Activated effector memory CD4-positive, alpha-beta T cell treated with anti-CD3 and anti-CD28 coated beads, Interleukin-2, amount 50 U/mL, for 16 hours (primary cell): ENCODE measurements around the gene CKAP5.

ENCODE experiments used
- DNase-seq: peaks from one replicate; pipeline ENCODE4 v3.0.0-alpha.2; 2020

The CKAP5 gene

GRCh38 chr11:46845740-46846509 is at the start of gene CKAP5:
Gene CKAP5, minus strand, starts transcription at chr11:46846280. Its CDS starts 25,049 bp downstream, at chr11:46821231.
- peak; percentile 95 for DNase-seq

- no peak for DNase-seq
Observed at GRCh38 chr11:46895821-46896220, 49.7 kb upstream of the CKAP5 start.

GRCh38 chr11:46894961-46895360 is 48.9 kb upstream of the CKAP5 start:
- no peak for DNase-seq

DNA sequence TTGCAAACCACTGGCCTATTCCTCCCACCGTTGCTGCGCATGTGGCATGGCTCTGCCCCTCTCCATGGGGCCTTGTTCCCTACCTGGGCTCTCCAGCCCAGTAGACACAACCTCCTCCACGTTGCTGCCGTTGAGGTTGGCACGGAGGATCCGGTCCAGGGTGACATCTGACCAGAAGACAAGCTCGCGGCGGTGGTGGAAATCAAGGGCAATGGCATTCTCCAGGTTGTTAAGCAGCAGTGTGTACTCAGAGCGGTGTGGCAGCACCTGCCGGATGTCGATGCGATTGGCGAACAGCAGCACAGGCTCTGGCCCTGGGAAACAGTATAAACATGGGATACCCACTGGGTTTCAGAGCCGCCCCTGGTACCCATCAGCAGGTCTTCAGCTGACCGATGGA is 48.4 kb upstream of the CKAP5 start:
- DNase-seq: no peak

DNA sequence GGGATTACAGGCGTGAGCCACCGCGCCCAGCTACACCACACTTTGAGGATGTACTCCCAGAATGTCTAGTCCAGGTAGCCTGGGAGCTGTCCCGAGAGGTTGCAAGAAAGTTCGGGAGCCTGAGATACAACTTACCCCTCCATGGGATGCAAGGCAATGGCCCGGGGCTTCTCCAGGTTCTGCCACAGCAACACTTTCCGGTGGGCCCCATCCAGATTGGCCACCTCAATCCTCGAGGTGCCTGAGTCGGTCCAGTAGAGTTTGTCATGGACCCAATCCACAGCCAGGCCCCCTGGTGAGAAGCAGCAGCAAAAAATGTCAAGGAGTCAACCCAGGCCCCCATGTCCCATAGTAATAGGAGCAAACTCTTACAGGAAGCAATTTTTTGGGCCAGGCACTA is 46.8 kb upstream of the CKAP5 start:
- DNase-seq: no peak

DNA sequence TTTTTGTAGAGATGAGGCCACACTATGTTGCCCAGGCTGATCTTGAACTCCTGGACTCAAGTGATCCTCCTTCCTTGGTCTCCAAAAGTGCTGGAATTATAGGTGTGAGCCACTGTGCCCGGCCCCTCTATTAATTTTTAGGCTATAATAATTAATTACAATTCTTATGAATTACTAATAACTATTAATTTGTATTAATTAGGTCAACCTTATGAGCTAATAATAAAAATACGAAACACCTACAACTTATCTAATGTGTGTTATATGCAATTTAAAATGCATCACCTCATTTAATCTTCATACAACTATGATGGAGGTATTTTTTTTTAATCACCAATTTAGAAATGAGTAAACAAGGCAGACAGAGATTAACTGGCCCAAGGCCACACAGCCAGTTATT is 46.0 kb upstream of the CKAP5 start:
- DNase-seq: no peak

GRCh38 chr11:46890665-46891064 is 44.6 kb upstream of the CKAP5 start:
- DNase-seq: no peak

GRCh38 chr11:46889689-46890475 is 43.8 kb upstream of the CKAP5 start:
- peak; percentile 84 for DNase-seq

DNA sequence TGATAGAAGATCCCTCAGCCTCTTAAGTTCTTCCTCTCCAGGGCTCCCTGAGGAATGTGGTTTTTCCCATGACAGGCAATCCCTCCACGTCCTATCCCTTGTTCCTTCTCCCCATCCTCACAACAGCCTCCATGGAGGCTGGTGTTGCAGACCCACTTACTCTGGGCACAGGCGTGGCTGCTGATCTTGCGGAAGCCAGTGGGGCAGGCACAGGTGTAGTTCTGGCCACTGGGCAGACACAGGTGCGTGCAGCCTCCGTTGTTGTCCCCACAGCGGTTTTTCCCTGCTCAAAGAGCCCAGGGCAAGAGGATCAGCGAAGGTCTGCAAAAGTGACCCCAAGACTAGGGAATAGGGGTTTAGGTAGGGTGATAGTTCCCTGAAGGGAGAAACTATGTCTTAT is 43.2 kb upstream of the CKAP5 start:
- DNase-seq: no peak

- no peak for DNase-seq
Observed at GRCh38 chr11:46888636-46889035, 42.6 kb upstream of the CKAP5 start.

- no peak for DNase-seq
Observed at GRCh38 chr11:46886211-46886610, 40.1 kb upstream of the CKAP5 start.

- DNase-seq: no peak
Observed at GRCh38 chr11:46879056-46879585, 33.0 kb upstream of the CKAP5 start.

DNA sequence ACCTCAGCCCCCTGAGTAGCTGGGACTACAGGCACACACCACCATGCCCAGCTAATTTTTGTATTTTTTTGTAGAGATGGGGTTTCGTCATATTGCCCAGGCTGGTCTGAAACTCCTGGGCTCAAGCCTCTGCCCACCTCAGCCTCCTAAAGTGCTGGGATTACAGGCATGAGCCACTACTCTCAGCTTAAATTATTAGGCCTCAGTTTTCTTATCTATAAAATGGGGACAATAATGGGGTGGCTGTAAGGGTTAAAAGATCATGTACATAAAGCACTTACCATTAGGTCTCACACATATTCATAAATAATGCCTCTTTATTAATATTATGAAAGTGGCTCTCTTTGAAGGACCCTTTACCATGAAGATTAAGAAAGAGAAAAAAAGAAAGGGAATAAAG is 31.5 kb upstream of the CKAP5 start:
- DNase-seq: no peak

GRCh38 chr11:46876471-46876870 is 30.4 kb upstream of the CKAP5 start:
- DNase-seq: no peak

GRCh38 chr11:46874586-46874985 is 28.5 kb upstream of the CKAP5 start:
- no peak for DNase-seq

DNA sequence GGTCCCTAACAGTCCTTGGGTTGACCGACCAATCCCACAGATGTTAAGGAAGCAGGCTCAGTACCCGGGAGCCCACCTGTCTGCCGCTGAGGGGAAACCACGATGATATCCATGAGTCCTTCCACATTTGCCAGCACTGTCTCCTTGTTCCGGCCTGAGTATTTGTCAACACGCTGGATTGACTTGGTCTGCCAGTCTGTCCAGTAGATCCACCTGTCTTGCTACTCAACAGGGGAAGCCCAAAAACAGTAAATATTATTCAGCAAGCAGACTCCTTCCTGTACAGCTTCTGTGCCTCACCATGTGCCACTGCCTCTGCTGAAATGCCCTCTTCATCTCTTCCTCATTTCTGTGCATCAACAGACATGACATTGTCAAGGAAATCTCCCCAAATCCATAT is 22.8 kb upstream of the CKAP5 start:
- DNase-seq: no peak

DNA sequence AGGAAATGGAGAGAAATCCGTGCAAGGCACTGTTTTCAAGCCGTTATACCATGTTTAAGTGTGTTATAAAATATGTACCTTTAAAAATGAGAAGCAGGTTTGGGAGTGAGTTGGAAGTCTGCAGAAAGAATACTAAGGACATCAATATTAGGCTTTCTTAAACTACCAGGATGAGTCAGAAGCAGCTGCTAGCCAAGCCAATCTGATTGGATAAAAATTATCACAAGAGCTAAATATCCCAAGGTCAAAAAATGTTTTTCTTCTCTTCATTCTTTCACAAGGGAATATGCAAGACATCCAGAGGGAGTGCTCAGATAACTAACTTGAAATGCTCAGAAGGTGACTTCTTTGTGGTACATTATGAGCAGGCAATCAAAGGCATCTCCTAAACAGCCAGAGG is 19.3 kb upstream of the CKAP5 start:
- DNase-seq: no peak

DNA sequence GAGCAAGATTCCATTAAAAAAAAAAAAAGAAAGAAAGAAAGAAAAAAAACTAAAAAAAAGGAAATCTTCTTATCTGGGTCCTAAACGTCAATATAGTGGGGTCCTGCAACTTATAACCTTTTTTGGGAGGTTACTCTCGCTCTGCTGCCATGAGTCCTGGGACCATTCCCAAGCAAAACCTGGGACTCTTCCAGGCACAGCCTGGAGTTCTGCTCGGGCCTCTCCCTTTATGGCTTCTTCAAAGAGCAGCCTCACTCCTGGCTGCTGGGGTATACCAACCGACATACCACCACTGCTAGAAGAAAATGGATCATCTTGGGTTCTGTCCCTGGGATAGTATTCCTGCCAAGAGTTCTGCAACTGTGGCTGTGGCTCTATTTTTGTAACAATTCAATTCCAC is 14.1 kb upstream of the CKAP5 start:
- no peak for DNase-seq

DNA sequence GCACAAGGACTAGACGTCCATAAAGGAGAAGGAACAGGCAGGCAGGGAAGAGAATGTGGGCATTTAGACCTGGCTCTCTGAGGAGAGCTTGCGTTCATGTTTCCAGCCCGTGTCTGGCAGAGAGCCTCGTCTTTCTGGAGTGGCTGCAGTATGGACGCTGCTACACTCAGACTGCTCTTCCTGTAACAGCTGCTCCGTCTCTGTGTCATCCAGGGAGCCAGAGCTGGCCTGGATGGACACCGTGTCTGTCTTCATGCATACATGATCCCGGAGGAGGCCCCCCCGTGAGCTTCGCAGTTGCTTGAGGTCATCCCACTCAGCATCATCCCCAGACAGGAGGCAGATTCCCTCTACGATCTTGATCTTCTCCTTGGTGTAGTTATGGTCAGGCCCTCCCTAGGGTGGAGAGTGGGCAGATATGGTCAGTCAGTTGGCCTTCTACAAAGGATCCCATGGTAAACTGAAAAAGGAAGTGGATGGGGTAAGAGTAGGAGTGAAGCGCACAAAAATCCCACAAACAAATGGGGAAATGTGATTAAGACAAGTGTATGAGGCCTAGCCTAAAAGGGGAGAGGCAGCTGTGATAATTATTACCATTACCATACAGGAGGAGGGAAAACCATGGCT is 13.0 kb upstream of the CKAP5 start:
- no peak for DNase-seq

DNA sequence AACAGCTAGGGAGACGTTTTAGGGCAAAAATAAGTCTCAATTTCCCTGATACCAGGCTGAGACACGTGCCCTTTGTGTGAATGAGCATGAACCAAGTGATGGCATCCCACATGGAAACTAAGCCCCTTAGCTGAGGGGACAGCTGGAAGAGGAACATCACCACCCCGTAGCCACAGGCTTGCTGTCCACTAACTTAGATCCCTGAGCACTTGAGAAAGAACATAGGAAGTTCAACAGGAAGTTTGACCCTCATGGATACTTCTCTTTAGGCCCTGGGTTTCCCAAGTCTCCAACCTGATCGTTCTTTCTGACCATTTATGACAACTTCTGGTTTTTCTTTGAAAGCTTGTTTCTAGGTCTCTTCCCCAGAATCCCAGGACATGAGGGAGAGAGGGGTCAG is 11.6 kb upstream of the CKAP5 start:
- DNase-seq: no peak

DNA sequence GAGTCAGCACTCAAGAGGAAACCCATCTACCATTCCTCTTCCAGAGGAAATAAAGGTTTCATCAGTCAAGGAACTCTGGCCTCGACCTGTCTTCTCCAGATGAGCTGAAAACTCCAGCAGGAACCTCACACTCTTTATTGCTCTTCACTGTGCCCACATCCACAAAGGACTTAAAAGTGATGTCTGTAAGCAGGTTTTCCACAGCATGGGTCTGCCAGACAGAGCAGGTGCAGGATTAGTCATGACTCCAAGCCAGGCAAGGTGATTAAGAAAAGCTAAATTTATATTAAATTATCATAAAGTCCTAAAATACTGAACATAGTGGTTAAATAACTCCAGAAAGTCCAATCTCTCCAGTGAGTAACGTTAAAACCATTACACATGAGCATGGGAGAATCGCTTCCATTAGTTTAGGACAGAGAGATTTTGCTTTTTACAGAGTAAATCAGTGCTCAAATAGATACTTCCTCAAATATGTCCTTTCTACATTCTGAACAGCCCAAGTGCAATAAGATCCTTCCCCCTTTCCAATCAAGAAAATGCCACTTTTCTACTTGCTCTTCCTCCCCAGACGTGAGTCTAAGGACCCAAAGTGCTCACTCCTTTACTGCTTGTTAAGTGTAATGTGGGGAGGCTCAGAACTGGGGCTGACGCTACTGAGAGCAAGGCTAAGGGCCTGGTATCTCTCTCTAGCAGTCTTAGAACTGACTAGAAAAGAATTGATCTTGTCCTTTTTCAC is 10.7 kb upstream of the CKAP5 start:
- no peak for DNase-seq

DNA sequence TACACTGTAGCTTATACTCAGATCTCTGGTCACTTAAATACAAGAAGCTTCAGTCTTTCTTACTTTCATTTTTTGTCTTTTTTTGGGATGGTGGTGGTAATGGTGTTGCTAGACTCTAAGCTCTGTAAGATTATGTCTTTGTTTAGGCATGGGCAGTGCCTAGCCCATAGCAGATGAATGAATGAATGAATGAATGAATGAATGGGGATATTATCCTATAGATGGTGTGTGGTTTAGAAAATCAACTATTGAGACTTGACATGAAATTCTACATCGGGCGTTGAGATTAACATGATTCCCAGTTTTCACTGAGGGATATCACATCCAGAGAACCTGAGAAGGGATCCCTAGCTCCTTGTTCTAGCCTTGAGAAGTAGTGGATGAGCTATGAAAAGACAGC is 9.8 kb upstream of the CKAP5 start:
- DNase-seq: no peak

DNA sequence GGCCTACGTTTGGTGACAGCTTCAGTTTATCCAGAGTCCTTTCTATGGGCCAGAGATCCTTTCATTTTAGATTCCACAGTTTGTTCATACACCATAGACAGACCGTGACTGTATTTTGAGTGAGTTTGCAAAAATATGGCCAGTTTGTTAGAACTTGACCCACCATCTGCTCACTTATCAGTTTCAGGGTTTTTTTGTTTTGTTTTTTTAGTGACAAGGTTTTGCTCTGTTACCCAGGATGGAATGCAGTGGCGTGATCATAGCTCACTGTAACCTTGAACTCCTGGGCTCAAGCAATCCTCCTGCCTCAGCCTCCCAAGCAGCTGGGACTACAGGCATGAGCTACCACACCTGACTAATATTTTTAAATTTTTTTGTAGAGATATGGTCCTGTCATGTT is 9.1 kb upstream of the CKAP5 start:
- DNase-seq: no peak
